Inflammatory macrophage (primary cell): ENCODE measurements around the gene PNPO.

Experiments used
- DNase-seq, 2 donors: peaks; one replicate each; pipeline ENCODE4 v3.0.0-alpha.2; 2020 to 2022

Gene PNPO

DNA sequence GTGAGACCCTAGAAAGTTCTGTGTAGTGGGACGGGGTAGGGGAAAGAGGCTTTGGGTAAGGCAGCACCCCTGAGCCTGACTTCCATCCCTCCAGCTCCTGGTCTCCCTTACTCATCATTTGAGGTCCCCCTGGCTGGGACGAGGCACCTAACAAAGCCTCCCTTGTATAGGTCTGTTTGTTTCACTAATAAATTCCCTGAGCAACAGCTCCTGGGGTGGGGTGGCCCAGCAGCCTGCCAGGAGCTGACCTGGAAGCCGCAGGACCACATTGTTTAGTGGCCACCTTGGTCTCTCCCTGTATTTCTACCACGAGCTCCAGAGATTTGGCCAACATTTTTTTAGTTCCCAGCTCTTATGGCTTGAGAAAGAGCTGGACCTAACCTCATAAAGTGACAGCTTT, 9.1 kb downstream of the PNPO start:
- DNase-seq, result no peak

DNA sequence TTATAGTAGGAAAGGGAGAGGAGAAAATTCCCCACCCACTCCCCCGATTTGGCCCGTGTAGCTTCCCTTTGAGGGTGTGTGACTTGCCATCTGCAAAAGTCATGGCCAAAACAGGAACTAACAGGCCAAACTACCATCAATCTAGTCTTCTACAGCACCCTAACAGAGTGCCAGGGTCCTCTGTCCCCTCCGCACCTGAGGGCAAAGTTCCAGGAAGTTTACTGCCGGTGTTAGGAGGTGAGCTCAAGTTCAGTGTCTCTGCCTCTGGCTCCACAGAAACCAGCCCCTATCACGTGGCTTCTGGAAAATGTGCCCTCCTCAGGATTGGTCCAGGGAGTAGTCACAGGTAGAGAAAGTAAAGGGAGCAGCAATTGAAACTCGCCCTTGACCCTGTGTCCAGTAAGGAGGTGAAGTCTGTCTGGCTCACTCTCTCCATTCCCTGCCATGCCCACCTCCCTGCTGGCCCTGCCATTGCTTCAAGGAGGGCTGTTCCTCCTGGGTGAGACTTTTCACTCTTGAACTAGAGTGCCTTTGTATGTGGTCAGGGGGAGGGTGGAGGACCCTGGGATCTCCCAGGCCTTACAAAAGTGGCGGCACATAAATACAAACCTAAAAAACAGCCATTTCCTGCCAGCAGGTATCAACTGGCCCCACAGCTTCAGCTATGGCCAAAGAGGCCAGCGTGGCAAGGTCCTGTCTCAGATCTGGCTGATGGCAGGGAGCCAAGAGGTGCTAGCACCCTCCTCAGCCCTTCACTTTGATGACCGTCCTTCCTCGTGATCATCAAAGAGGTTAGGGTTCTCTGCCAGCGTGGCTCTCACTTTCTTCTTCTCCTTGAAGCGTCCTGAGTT, 11.0 kb downstream of the PNPO start:
- peak; percentile 40 to 77 for DNase-seq

DNA sequence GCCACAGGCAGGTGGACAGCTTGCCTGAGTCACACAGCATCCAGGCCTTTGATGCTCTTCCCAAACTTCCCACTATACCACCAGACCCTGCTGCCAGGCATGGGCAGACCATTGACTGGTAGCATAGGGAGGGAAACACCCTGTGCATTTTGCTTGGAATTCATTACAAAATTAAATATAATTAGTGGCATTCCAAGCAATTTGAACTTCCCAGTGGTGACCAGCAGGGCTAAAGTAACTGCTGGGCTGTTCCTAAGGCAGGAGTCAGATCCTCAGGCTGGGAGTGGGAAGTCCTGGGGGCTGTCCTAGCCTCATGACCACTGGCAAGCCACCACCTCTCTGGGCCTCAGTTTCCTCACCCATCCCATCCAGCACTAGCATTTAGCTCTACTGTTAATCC, 12.5 kb downstream of the PNPO start:
- DNase-seq, result no peak

DNA sequence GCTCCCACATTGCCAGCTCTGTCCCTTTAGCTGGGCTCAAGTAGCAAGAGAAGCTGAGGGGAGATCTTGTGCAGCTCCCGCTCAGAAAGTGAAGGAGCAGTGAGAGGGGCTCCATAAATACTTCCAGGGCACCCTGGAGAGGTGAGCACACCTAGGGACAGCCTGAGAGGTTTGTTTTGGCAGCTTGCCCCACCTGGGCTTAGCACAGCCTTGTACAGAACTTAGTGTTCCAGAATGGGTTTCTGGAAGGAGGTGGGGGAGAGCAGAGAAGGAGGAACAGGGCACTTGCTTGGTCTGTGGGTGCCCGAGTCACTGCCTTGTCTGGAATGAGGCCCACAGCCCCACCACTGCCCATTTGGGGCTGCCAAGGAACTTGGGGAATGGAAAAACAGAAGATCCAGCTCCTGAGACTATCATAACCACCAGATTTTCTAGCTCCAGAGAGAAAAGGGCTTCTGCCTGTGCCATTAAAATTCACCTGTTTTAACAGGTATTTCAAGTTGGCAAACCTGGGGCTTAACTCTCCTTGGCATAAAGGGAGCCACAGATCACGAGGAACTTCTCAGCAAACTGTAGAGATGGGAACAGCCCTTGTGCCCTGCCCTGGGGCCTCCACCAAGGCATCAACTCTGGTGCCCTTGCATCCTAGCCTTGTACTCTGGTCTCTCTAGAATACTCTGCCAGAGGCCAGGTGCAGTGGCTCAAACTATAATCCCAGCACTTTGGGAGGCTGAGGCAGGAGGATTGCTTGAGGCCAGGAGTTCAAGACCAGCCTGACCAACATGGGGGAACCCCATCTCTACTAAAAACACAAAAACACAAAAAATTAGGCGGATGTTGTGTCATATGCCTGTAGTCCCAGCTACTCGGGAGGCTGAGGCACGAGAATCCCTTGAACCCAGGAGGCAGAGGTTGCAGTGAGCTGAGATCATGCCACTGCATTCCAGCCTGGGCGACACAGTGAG, 14.4 kb downstream of the PNPO start:
- DNase-seq, result no peak

DNA sequence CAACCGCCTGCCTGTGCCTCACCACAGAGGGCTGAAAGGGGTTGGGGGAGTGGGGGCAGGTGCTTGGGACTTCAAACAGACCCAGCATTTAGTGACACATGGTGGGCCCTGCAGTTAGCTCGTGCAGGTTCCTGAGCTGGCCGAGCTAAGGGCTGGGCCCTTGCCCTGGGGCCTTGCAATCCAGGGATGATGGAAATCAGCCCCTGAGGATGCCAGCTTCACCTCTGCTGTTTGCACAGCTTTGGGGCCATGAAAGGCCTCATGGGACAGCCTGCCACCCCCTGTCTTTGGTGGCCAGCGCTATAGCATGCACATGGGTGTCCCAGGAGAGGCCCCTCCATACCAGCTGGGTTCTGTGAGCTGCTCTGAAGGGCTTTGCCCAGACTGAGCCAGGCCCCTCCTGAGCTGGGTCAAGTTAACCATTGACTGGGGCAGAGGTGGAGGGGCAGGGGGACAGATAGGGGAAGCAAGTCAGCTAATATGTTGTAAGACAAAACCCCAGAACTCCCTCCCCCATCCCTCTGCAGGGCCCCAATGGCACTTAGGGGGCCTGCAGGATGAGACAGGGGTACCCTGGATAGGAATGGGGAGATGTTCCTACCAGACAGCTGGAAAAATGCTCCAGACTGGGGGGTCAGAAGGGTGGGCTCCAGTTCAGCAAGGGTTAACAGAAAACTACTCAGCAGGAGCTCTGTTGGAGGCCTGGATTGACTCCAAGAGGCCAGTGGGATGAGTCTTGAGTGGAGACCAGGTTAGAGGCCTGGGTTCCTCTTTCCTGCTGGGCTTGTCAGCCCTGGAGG, 15.6 kb downstream of the PNPO start:
- DNase-seq, result no peak

DNA sequence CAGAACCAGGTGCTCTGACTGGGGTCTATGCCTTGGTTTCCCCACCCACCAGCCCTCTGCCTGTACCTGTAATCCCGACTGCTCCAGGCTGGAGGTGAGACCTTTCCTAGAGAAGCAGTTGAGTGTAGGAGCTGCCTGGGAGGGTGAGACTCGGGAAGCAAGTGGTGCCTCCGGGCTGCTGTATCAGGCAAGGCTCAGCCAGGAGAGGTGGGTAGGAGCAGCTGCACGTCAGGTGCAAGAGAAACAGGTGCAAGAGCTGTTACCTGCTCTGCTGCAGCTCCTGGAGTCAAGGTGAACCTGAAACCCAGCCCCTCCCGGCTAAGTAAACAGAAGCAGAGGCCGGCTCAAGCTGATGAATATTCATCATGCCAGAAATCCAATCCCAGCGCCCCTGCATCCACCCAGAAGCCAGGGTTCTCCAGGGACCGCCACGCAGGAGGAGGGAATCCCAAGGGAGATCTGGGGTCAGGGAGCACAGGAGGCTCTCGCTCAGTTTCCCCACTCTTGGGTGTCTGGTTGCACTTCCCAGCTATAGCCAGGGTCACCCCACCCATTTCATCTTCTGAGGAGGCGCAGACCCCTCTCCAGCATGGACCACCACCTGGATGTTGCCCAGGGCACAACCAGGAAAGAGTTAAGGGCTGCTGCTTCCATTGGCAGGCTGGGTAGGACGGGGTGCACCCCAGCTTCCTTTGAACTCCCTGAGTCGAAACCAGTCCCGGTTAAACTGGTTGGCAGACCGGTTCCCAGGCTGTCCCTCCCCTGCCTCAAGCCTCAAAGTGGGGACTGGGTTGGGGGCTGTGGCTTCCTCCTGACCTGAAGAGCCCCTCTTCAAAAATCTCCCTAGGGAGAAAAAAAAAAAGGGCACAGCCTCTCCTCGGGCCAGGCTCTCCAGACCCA, 16.5 kb downstream of the PNPO start, which contains the start of gene PRR15L:
Gene PRR15L (minus strand): TSS at position 293 of the 900 bp plus-strand sequence. CDS start 4,649 bp downstream, outside the sequence.
- no peak for DNase-seq

DNA sequence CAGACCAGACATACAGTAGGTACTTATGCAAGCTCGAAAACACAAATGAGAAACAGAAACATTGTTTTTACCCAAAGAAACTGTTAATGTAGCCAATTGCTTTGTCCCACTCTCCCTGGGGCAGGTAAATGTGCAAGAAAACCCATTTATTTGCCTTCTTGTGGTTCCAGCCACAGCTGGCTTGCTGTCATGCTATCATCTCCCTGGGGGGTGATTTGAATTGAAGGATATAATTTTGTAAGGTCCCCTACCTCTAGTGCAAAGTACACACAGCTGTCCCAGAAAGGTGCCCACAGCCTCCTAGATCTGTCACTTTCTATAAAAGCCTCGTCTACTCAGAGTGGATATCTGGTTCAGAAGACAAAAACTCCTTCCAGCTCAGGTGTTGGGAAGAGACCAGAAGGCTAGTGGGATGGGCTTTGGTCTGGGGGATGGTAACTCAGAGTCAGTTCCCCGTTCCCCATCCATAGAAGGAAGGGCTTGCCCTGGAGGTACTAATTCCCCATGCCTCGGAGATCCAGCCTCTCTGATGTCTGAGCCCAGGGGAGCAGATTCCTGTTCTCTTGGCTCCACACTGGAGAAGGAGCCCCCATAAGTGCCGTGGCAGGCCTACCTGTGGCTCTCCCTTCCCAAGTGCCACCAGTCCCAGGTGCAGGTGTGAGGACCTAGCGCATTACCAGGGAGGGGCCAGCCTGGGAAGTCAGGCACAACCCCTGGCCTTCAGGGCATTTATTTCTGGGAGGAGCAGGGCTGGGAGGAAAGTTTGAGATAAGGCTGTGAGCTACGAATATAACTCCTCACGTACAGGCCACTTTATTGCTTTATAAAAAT, 18.7 kb downstream of the PNPO start:
- DNase-seq, result no peak

DNA sequence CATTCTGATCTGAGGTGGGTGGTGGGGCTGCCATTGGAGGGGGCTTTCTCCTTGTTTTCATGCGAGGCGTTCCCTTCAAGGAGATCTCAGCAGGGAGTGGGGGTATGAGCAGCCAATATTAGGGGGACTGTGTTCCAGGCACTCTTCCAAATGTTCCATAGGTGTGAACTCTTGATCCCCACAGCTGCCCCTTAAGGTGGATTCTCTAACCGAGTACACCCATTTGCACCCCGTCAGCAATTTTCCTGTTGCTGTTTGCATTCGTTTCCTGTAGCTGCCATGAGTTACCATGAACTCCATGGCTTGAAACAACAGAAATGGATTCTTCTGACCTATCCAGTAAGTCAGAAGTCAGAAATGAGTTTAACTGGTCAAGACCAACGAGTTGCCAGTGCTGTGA, 20.0 kb downstream of the PNPO start:
- DNase-seq, result no peak

DNA sequence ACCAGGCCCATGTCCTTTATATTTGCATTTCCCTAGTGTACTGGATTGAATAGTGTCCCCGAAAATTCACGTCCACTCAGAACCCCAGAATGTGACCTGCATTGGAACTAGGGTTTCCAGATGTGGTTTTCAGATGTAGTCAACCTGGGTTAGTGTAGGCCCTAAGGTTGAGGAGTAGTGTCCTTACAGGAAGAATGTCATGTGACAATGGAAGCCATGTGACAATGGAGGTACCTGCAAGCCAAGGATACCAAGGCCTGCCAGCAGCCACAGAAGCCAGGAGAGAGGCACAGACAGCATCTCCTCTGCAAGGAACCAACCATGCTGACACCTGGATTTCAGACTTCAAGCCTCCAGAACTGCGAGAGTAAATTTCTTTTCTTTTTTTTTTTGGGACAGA, 21.5 kb downstream of the PNPO start:
- no peak for DNase-seq

DNA sequence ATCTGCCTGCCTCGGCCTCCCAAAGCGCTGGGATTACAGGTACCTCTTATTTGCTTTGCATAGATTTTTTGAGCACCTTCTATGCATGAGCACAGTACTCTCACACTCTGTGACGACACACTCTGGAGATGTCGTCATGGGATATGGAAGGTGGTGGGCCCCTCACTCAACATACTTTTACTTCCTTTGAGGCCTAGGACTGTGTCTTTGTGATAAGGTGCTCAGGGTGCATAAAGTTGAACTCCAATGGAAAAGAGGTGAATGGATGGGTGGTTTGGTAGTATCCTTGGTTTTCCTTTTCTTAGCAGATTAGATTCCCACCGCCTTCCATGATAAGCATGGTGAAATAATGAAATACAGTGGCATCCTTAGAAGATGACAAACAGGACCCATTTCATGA, 23.5 kb downstream of the PNPO start:
- DNase-seq, result no peak

DNA sequence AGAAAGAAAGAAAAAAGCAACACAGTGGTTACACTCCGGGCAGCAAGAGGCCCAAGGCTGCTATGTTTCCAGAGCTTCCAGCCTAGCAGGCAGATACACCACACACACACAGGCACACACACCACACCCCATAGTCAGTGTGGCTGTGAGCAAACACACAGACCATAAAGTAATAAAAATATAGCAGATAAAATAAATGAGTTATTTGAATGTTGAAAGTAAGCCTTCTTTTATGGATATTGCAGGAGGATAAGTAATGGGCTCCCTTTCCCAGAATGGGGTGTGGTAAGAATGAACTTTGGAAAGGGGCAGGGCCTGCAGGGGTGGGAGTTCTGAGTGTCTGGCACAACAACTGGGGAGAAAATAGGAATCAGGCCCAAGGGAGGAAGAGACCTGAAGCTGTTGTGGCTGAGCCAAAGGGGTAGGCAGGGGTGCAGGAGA, 24.7 kb downstream of the PNPO start:
- no peak for DNase-seq

DNA sequence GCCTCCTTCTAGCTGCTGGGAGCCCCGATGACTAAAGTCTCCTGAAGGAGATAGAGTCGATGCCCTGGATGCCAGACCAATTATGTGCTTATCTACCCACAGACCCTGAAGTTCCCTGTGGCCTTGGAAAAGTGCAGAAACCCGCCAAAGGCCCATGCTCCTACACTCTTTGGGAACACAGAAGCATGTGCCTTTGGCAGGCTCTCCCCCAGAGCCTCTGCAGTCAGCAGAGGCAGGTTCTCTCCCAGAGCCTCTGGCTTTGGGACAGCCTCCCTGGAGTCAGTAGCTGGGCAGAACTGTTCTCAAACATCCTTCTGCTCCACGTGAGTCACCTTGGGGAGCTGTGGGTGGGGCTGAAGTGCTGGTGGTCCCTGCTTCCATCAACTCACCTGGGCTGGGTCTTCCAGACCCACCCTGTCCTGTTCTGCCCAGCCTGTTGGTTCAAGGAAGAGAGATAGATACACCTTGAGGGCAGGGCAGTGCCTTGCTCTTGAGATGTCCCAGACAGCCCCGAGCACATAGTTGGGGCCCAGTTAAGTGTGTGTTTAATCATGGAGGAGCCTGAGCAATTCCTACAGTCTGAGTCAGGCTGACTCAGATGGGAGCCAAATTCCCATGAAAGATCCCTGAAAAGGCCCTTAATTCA, 26.4 kb downstream of the PNPO start:
- DNase-seq, result no peak

DNA sequence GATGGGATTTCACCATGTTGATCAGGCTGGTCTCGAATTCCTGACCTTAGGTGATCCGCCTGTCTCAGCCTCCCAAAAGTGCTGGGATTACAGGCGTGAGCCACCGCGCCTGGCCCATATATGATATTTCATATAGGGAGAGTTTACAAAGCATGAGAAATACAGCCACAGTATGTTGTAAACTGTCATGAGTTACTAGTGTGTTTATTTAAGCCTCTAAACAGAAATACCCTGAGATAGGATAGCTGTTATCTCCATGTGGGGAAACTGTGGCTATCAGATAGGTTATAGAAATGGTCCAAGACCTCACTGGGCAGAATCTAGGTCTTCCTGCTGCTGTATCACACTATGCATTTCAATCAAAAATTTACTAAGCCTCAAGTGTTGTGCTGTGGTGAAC, 27.5 kb downstream of the PNPO start:
- DNase-seq, result no peak

DNA sequence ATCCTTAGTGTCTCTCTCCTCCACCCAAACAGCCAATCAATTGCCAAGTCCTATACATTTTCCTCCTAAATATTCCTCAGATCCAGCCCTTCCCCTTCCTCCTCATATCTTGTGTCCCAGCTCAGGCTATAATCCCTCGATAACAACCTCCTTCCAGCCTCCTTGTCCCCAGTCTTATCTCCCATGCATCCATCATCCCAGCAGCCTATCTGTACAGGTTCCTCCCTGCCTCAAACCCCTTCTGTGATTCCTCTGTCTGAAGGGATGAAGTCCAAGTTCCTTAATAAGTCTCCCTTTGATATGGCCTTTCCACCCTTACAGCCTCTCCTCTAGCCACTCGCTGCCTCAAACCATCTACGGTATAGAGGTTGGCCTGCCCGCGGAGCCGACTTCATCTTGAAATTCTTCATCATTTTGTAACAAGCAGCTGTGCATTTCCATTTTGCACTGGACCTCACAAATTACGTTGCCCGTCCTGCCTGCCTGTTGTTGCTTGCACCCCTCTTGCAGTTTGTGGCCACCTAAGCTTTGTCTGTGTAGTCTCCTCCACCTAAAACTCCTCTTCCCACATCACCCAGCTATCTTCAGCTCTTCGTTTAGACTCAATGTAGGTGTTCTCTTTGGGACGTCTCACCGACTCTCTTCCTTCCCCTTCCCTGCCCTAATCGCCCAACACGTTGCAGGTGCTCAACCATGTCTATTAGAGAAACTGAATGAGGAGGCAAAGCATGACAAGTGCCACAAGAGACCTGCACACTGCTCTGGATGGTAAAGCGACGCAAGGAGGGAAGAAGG, 28.8 kb downstream of the PNPO start:
- no peak for DNase-seq

DNA sequence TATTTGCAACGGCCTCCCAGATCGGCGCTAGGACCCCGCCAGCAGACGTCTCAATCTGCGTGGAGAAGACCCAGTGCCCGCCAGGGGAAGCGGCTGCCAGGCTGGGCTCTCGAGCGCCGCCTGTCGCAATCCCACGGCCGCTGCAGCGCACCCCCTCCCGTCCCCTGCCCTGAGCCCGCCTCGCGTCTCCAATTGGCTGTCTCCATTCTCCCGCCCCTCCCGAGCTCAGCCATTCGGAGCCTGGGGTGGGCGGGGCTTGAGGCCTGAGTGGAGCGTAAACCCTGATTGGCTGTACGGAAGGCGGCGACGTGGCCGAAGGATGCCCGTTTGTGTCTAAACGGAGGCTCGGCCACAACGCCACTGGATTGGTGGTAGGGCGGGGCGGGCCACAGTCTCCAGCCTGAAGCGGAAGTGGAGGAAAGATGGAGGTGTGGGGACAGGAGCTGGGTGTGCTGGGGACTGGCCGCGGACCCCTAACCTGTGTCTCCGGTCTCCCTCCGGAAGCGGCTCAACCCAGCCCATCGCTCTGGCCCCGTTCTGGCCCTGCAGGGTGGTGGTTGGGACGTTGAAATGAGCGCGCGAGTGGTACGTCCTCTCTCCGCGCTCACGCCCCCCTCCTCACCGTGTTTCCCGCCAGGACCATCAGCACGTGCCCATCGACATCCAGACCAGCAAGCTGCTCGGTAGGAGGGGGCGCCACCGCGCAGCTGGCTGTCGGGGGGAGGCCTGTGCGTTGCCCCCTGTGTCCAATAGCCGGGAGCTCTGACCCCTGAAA, 29.5 kb downstream of the PNPO start, which contains the start of gene CDK5RAP3:
Gene CDK5RAP3 (plus strand): TSS at position 389 of the 775 bp plus-strand sequence. CDS start 34 bp downstream, at position 423.
- peak; percentile 99 to 100 for DNase-seq

DNA sequence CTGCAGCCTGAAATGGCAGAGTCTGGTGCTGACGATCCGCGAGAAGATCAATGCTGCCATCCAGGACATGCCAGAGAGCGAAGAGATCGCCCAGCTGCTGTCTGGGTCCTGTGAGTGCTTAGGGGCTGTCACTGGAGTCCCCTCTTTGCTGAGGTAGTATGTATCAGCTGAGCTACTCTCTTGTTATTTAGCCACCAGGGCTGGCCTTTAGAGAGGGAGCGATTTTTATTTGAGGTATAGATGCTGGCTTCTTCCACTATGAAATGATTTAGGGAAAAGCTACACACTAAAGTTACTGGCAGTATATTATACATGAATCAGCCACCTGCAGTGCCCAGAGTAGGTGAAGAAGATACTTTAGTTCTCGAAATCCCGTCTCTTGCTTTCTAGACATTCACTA, 32.2 kb downstream of the PNPO start:
- no peak for DNase-seq

DNA sequence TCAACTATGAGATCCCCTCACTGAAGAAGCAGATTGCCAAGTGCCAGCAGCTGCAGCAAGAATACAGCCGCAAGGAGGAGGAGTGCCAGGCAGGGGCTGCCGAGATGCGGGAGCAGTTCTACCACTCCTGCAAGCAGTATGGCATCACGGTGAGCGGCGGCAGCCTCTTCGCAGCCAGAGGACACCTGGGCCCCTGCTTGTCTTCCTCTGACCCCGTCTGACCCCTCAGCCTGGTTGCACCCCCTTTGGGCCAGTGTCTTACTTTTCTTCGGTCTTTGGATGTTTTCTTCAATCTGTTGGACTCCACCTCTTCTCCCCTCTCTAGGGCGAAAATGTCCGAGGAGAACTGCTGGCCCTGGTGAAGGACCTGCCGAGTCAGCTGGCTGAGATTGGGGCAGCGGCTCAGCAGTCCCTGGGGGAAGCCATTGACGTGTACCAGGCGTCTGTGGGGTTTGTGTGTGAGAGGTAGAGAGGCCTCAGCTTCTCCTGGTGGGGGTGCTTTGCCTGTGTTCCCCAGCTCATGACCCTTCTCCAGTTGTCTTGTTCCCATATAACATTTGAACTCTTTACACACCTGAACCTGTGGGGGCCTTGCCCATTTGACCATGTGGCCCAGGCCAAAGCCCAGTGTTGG, 33.9 kb downstream of the PNPO start:
- DNase-seq, result no peak

DNA sequence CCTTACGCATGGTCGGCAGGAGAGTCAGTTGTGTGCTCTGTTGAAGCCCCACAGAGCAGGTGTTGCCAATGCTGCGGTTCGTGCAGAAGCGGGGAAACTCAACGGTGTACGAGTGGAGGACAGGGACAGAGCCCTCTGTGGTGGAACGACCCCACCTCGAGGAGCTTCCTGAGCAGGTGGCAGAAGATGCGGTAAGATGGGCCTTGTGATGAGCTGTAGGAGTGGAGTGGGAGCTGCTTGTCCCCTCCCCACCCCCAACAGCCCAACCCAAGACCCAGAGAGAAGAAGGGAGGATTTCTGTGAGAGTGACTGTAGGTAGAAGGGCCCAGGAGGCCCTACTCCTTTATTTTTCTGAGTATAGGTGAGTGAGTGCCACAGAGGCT, 34.4 kb downstream of the PNPO start:
- no peak for DNase-seq
